ENCODE results near the gene KLK15. TPM values are rescaled to one million over a fixed set of nuclear protein-coding genes. Genes with fewer than 3 reads are reported as not detected.
A peak's percentile ranks its signal among the peaks of the same experiment; 100 is the strongest.
"Not testable (repeated sequence)": the region's sequence is repeated elsewhere in the genome, so short reads cannot be mapped to it uniquely, and the experiment has no call there.

KLK15 gene
- total RNA-seq, 1 donor from 2014 or later: not detected

- H3K27me3 Mint-ChIP-seq (ENCODE audit: low read depth): peaks cover 34% of the 10 kb centered on the region
- H3K4me1 Mint-ChIP-seq (ENCODE audit: low read depth); DNase-seq (ENCODE audit: low spot score); H3K9me3 Mint-ChIP-seq (ENCODE audit: low read depth); H3K27ac Mint-ChIP-seq (ENCODE audit: unreplicated experiment); H3K4me3 Mint-ChIP-seq (ENCODE audit: unreplicated experiment); H3K36me3 Mint-ChIP-seq (ENCODE audit: low read depth): not testable (repeated sequence)
- peak; percentile 51 for TF ChIP-seq CTCF (IDR thresholded peaks at IDR 0.05)
Observed at GRCh38 chr19:50783848-50784152, 49.6 kb downstream of the KLK15 start.

- no peaks in the 10 kb centered on the region for H3K9me3 Mint-ChIP-seq (ENCODE audit: low read depth)
- peaks cover 12% of the 10 kb centered on the region for H3K4me1 Mint-ChIP-seq (ENCODE audit: low read depth)
- peaks cover 52% of the 10 kb centered on the region for H3K27me3 Mint-ChIP-seq (ENCODE audit: low read depth)
- no peak overlapping the region for H3K27ac Mint-ChIP-seq (ENCODE audit: unreplicated experiment)
- no peak overlapping the region for H3K4me3 Mint-ChIP-seq (ENCODE audit: unreplicated experiment)
- no peaks in the 10 kb centered on the region for H3K36me3 Mint-ChIP-seq (ENCODE audit: low read depth)
- no peak for DNase-seq (ENCODE audit: low spot score)
- no peak for TF ChIP-seq CTCF (IDR thresholded peaks at IDR 0.05)
Observed at GRCh38 chr19:50780753-50781435, 52.5 kb downstream of the KLK15 start.

GRCh38 chr19:50779504-50780457, 53.6 kb downstream of the KLK15 start:
- no peak for TF ChIP-seq CTCF (IDR thresholded peaks at IDR 0.05)
- no peak for DNase-seq (ENCODE audit: low spot score)
- H3K36me3 Mint-ChIP-seq (ENCODE audit: low read depth): no peaks in the 10 kb centered on the region
- no peak overlapping the region for H3K4me3 Mint-ChIP-seq (ENCODE audit: unreplicated experiment)
- peaks cover 12% of the 10 kb centered on the region for H3K4me1 Mint-ChIP-seq (ENCODE audit: low read depth)
- no peaks in the 10 kb centered on the region for H3K9me3 Mint-ChIP-seq (ENCODE audit: low read depth)
- no peak overlapping the region for H3K27ac Mint-ChIP-seq (ENCODE audit: unreplicated experiment)
- peaks cover 60% of the 10 kb centered on the region for H3K27me3 Mint-ChIP-seq (ENCODE audit: low read depth)

- no peak for DNase-seq (ENCODE audit: low spot score)
- Mint-ChIP-seq H3K4me3 (ENCODE audit: unreplicated experiment) (no peak overlapping the region), H3K36me3 (ENCODE audit: low read depth) (no peaks in the 10 kb centered on the region), H3K4me1 (ENCODE audit: low read depth) (peaks cover 12% of the 10 kb centered on the region), H3K27ac (ENCODE audit: unreplicated experiment) (no peak overlapping the region), H3K9me3 (ENCODE audit: low read depth) (no peaks in the 10 kb centered on the region), H3K27me3 (ENCODE audit: low read depth) (peaks cover 67% of the 10 kb centered on the region)
- no peak for TF ChIP-seq CTCF (IDR thresholded peaks at IDR 0.05)
Observed at GRCh38 chr19:50778906-50779430, 54.4 kb downstream of the KLK15 start.

GRCh38 chr19:50777830-50778303, 55.5 kb downstream of the KLK15 start:
- Mint-ChIP-seq H3K4me3 (ENCODE audit: unreplicated experiment) (no peak overlapping the region), H3K27me3 (ENCODE audit: low read depth) (peaks cover 70% of the 10 kb centered on the region), H3K36me3 (ENCODE audit: low read depth) (no peaks in the 10 kb centered on the region), H3K9me3 (ENCODE audit: low read depth) (no peaks in the 10 kb centered on the region), H3K27ac (ENCODE audit: unreplicated experiment) (no peak overlapping the region), H3K4me1 (ENCODE audit: low read depth) (peaks cover 7% of the 10 kb centered on the region)
- DNase-seq (ENCODE audit: low spot score): no peak
- no peak for TF ChIP-seq CTCF (IDR thresholded peaks at IDR 0.05)

All from chondrocyte (in vitro differentiated cells).